Measurements from ENCODE around the gene PIGU.

The PIGU gene

GRCh38 chr20:34549929-34550305, 127.0 kb downstream of the PIGU start:
- DNase-seq (ENCODE audit: low read depth), result no peak

GRCh38 chr20:34549291-34549928, 127.5 kb downstream of the PIGU start:
- no peak for DNase-seq (ENCODE audit: low read depth)

- DNase-seq (ENCODE audit: low read depth), result no peak
Observed at GRCh38 chr20:34547844-34548613, 128.9 kb downstream of the PIGU start.

- no peak for DNase-seq (ENCODE audit: low read depth)
Observed at GRCh38 chr20:34546751-34547181, 130.1 kb downstream of the PIGU start.

- no peak for DNase-seq (ENCODE audit: low read depth)
Observed at GRCh38 chr20:34544109-34544796, 132.6 kb downstream of the PIGU start.

- no peak for DNase-seq (ENCODE audit: low read depth)
Observed at GRCh38 chr20:34543463-34544056, 133.3 kb downstream of the PIGU start.

GRCh38 chr20:34542439-34542838, 134.5 kb downstream of the PIGU start:
- no peak for DNase-seq (ENCODE audit: low read depth)

GRCh38 chr20:34541917-34542316, 135.0 kb downstream of the PIGU start:
- no peak for DNase-seq (ENCODE audit: low read depth)

GRCh38 chr20:34541264-34541901, 135.5 kb downstream of the PIGU start:
- DNase-seq (ENCODE audit: low read depth), result no peak

GRCh38 chr20:34540596-34541263, 136.2 kb downstream of the PIGU start:
- no peak for DNase-seq (ENCODE audit: low read depth)

GRCh38 chr20:34539756-34540155, 137.1 kb downstream of the PIGU start:
- DNase-seq (ENCODE audit: low read depth), result no peak

- DNase-seq (ENCODE audit: low read depth), result peak; percentile 49
Observed at GRCh38 chr20:34538671-34539123, 138.2 kb downstream of the PIGU start.

- no peak for DNase-seq (ENCODE audit: low read depth)
Observed at GRCh38 chr20:34537651-34538050, 139.2 kb downstream of the PIGU start.

GRCh38 chr20:34536798-34537394, 140.0 kb downstream of the PIGU start:
- peak; percentile 20 for DNase-seq (ENCODE audit: low read depth)

GRCh38 chr20:34535857-34536256, 141.0 kb downstream of the PIGU start:
- no peak for DNase-seq (ENCODE audit: low read depth)

- DNase-seq (ENCODE audit: low read depth), result no peak
Observed at GRCh38 chr20:34535301-34535840, 141.5 kb downstream of the PIGU start.

- no peak for DNase-seq (ENCODE audit: low read depth)
Observed at GRCh38 chr20:34534391-34535165, 142.3 kb downstream of the PIGU start.

- DNase-seq (ENCODE audit: low read depth), result no peak
Observed at GRCh38 chr20:34532756-34533155, 144.1 kb downstream of the PIGU start.

GRCh38 chr20:34532320-34532719, 144.6 kb downstream of the PIGU start:
- no peak for DNase-seq (ENCODE audit: low read depth)

Measured in activated T-cell treated with anti-CD3 and anti-CD28 coated beads for 24 hours (primary cell).